ENCODE results near the gene STK24. TPM values are rescaled to one million over a fixed set of nuclear protein-coding genes. Genes with fewer than 3 reads are reported as not detected.

STK24 gene
- polyA plus RNA-seq, 3 donors from 2014 or later = 10.8 to 18.8 (median 15.8) TPM

DNA sequence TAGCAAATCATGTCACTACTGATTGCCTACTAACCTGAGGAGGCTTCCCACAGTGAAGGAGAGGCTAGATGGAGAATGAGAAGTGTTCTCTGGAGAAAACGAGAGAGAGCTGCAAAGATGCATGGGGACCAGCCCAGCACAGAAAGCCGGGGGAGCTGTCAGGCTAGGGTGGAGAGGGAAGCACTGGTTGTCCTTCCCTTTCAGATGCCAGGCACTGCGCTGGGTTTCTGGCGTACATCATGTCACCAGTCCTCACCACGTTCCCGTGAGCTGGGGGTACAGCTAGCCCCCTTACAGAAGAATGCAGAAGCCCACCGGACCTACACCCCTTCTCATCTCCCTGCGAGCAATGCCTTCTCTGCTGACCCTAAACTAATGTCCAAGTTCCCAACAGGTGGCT lies 86.0 kb downstream of the STK24 start:
- Mint-ChIP-seq H3K27me3 (ENCODE audit: low read depth in 3 of 3) (peaks cover 0 to 4% (median 3%) of the 10 kb centered on the region in 3 donors), H3K27ac (no peak overlapping the region), H3K9me3 (no peaks in the 10 kb centered on the region), H3K36me3 (peaks cover 0 to 12% (median 9%) of the 10 kb centered on the region in 3 donors), H3K4me3 (no peak overlapping the region), H3K4me1 (peaks cover 39 to 77% of the 10 kb centered on the region in 2 donors)
- no peak for DNase-seq

DNA sequence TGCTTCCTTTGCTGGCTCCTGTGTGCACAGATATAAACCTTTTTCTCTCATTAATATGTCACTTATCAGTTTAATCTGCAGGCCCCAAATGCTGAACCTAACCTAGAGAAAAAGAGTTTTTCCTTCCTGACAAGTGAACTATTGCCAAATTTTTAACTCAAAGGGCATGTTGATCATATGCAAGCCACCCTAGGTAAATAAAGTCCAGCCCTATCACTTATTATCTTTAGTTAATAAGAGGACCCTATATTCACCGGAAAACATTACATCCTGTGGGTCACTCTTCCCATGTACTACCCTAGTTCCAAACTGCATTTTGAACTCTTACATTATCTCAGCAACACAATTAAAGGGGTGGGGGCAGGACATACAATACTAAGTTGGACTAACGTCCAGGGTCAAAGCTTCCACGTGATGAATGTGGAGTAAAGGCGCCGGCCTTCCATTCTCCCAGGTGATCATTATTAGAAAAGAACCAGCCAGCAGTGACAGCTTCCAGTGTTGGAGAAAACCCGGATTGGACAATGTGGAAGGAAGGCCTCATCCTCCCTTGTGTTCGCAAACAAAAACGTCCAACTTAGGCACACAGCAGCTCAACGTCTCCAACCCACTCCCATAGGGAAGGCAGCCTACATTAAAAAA lies 86.6 kb downstream of the STK24 start:
- peaks cover 0 to 12% (median 9%) of the 10 kb centered on the region in 3 donors for H3K36me3 Mint-ChIP-seq

DNA sequence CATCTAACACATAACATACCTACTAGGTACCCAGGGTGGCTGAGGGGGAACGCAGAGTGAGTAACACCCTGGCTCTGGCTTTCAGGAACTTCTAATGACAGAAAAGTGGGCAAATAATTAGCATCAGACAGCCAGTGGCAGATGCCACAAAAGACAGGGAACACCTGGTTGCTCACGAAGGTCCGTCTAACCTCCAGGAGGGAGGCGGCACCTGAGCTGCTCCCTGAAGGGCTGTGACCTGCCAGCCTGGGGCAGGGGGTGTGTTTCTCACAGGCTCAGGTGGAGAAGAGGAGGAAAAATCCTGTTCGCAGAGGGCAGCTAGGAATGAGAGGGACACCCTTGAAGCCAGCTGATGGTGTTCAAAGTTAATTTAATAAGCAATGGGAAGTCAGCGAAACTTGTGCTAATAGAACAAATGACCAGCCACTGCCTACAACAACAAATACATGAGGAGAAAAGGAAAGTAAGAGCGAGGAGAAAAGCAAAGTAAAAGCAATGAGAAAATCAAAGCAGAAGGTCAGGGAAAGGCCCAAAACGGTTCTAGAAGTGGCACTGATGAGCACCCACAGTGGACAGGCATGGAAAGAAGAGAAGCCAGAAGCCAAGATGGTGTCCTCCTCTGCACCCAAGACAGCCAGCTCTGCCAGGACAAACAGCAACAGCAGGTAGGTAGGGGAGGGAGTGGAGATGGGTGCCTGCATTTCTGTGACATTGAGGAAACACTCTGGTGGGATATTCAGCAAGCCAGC lies 87.3 kb downstream of the STK24 start:
- H3K27me3 Mint-ChIP-seq (ENCODE audit: low read depth in 3 of 3) = peaks cover 0 to 4% (median 3%) of the 10 kb centered on the region in 3 donors
- peaks cover 47 to 84% of the 10 kb centered on the region in 2 donors for H3K4me1 Mint-ChIP-seq
- H3K9me3 Mint-ChIP-seq = no peaks in the 10 kb centered on the region

More for the DNA sequence above, 86.6 kb downstream of the STK24 start:
- DNase-seq = no peak
- peak overlapping the region in 1 of 6 donors; percentile 14 for H3K27ac Mint-ChIP-seq
- H3K9me3 Mint-ChIP-seq = no peaks in the 10 kb centered on the region
- H3K4me1 Mint-ChIP-seq = peaks cover 45 to 83% of the 10 kb centered on the region in 2 donors
- H3K4me3 Mint-ChIP-seq = no peak overlapping the region
- H3K27me3 Mint-ChIP-seq (ENCODE audit: low read depth in 3 of 3) = peaks cover 0 to 4% (median 3%) of the 10 kb centered on the region in 3 donors

DNA sequence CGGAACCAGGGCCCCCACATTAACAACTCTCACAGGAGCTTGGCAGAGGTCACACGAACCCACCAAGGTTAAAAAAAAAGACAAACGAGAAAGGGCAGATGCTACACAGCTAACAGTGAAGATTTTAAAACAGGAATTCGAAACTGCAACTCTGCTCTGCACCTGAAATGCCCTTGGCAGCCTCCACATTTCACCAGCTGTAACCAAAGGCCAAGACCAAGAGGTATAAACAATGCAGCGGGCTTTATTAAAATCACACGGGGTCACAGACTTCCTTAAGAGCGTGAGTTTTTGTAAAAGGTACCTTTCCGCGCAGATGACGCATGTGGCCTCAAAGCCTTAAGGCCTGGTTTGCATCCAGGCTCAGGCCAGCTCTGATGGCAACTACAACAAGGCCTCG lies 88.2 kb downstream of the STK24 start:
- no peak for DNase-seq
- no peak overlapping the region for H3K4me3 Mint-ChIP-seq
- H3K27ac Mint-ChIP-seq = no peak overlapping the region
- H3K9me3 Mint-ChIP-seq = no peaks in the 10 kb centered on the region
- peaks cover 0 to 8% (median 6%) of the 10 kb centered on the region in 3 donors for H3K36me3 Mint-ChIP-seq
- peaks cover 0 to 6% (median 0%) of the 10 kb centered on the region in 3 donors for H3K27me3 Mint-ChIP-seq (ENCODE audit: low read depth in 3 of 3)
- peaks cover 51 to 91% of the 10 kb centered on the region in 2 donors for H3K4me1 Mint-ChIP-seq

More for the DNA sequence above, 87.3 kb downstream of the STK24 start:
- no peak overlapping the region for H3K4me3 Mint-ChIP-seq
- no peak for DNase-seq
- H3K27ac Mint-ChIP-seq = peak overlapping the region in 1 of 6 donors; percentile 25
- H3K36me3 Mint-ChIP-seq = peaks cover 0 to 10% (median 8%) of the 10 kb centered on the region in 3 donors

DNA sequence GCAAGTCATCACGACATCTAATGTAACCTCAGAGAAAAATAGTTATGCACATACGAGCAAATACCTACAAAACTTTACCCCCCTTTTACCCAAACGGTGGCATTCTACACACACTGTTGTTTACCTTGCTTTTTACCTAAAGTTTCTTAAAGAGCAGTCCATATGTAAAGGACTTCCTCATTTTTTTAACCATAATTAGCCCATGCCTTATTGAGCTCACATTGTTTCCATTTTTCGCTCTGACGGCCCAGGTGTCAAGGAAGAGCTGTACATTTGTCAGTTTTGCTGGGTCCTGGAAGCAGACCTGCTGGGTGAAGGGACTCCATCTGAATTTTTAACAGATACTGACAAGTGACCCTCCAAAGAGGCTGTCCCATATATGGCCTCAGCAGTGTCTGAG lies 89.4 kb downstream of the STK24 start:
- H3K27ac Mint-ChIP-seq = no peak overlapping the region
- H3K4me3 Mint-ChIP-seq = no peak overlapping the region
- H3K9me3 Mint-ChIP-seq = no peaks in the 10 kb centered on the region
- no peak for DNase-seq
- H3K36me3 Mint-ChIP-seq = peaks cover 0 to 12% (median 0%) of the 10 kb centered on the region in 3 donors
- peaks cover 51 to 87% of the 10 kb centered on the region in 2 donors for H3K4me1 Mint-ChIP-seq
- H3K27me3 Mint-ChIP-seq (ENCODE audit: low read depth in 3 of 3) = peaks cover 0 to 6% (median 0%) of the 10 kb centered on the region in 3 donors

DNA sequence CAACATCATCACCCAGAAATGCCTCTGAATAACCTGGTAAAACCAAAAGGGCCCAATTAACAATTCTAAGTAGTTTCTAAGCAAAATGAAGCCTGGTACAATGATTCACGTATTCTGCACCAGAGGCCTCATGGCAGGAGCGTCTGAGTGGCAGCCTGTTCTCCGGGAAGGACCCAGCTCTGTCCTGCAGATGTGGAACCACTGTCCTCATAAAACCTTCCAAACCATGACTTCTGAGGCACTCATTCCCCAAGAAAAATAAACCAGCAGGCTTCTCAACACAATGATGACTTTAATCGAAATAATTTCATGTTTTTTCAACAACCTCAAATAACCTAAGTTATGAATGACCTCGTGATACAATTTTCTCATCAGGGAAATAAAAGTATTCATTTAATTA lies 89.9 kb downstream of the STK24 start:
- H3K27ac Mint-ChIP-seq = no peak overlapping the region
- H3K4me3 Mint-ChIP-seq = no peak overlapping the region
- peaks cover 0 to 3% (median 0%) of the 10 kb centered on the region in 3 donors for H3K27me3 Mint-ChIP-seq (ENCODE audit: low read depth in 3 of 3)
- no peaks in the 10 kb centered on the region for H3K9me3 Mint-ChIP-seq
- DNase-seq = no peak
- H3K4me1 Mint-ChIP-seq = peaks cover 48 to 82% of the 10 kb centered on the region in 2 donors
- H3K36me3 Mint-ChIP-seq = peaks cover 0 to 12% (median 0%) of the 10 kb centered on the region in 3 donors

DNA sequence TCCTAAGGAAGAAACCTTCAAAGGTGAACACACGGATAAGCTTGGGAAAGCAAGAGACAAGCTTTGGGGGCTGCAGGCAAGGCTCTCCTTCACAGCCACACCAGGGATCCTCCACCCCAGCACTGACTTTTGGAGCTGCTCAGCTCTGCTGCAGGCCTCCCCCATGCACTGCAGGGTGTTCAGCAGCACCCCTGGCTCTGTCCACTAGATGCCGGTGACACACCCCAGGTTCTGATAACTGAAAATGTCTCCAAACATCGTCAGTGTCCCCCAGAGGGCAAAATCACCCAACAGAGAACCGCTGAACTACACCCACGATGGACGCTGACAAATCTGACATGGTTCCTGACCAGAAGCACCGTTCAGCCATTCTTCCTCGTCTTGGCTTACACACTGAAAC lies 90.5 kb downstream of the STK24 start:
- Mint-ChIP-seq H3K4me1 (peaks cover 47 to 76% of the 10 kb centered on the region in 2 donors), H3K27ac (no peak overlapping the region), H3K4me3 (no peak overlapping the region)

DNA sequence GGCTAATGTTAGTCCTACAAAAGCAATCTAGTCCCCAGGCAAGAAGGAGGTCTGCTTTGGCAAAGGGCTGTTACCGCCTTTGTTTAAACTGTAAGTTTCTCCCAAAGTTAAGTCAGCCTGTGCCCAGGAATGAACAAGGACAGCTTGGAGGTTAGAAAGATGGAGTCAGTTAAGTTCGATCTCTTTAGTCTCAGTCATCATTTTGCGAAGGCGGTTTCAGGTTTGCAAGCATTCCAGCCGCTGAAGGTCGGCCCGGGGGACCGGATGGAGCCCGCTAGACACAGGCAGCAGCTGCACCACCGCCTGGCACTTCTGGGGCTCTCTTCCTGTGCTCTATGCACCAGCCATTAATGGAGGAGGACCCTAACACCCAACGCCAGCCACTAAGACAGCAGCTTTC lies 91.3 kb downstream of the STK24 start:
- no peak for DNase-seq
- Mint-ChIP-seq H3K9me3 (no peaks in the 10 kb centered on the region), H3K36me3 (peaks cover 4 to 21% (median 6%) of the 10 kb centered on the region in 3 donors), H3K4me1 (peaks cover 47 to 77% of the 10 kb centered on the region in 2 donors), H3K27ac (no peak overlapping the region), H3K27me3 (ENCODE audit: low read depth in 3 of 3) (peaks cover 0 to 3% (median 2%) of the 10 kb centered on the region in 3 donors), H3K4me3 (no peak overlapping the region)

More for the DNA sequence above, 90.5 kb downstream of the STK24 start:
- no peak for DNase-seq
- Mint-ChIP-seq H3K36me3 (peaks cover 0 to 14% (median under 1%) of the 10 kb centered on the region in 3 donors), H3K9me3 (no peaks in the 10 kb centered on the region), H3K27me3 (ENCODE audit: low read depth in 3 of 3) (peaks cover 0 to 3% (median 2%) of the 10 kb centered on the region in 3 donors)

DNA sequence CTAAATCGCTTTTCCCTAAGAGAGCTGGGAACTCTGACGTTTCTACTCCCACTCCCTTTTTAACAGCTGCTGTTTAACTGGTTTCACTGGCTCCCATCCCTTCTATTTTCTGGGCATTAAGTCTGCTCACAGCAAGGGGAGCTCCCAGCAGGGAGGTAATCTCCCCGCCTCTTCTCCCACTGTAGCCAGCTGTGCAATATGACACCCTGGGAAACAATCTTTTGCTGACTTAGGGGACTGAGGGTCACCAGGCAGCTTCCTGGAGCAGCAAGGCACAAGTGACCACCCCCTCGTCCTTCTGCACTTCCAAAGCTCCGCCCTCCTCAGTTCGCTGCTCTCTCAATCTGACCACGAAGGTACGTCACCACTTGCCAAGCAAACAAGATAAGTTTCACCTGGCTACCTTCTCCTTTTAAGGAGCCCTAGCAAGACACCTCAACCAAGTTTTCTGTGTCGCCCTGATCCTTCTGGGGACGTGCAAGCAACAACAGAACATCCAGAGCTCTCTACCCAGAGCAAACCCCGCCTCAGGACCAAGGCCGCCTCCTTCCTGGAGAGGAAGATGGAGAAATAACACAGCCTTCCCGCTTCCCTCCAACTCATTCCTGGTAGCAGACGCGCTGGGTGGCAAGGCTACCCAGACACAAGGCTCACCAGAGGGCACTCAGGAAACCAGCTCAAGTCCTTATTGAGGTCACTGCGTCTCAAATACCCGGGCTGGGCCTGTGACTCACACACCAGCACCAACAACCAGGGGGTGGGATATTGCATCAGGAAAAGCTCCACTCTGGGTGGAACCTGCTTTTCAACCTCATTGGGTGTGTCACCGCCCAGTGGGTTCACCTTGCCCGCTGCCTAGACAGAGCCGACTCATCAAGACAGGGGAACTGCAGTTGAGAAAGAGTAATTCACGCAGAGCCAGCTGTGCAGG lies 92.4 kb downstream of the STK24 start:
- Mint-ChIP-seq H3K27ac (peak overlapping the region in 3 of 6 donors; percentile 5 to 75 (median 20)), H3K9me3 (no peaks in the 10 kb centered on the region), H3K27me3 (ENCODE audit: low read depth in 3 of 3) (peaks cover 0 to 3% (median 2%) of the 10 kb centered on the region in 3 donors), H3K4me1 (peaks cover 44 to 67% of the 10 kb centered on the region in 2 donors), H3K36me3 (peaks cover 4 to 17% (median 6%) of the 10 kb centered on the region in 3 donors), H3K4me3 (peak overlapping the region in 1 of 5 donors; percentile 29)
- no peak for DNase-seq

DNA sequence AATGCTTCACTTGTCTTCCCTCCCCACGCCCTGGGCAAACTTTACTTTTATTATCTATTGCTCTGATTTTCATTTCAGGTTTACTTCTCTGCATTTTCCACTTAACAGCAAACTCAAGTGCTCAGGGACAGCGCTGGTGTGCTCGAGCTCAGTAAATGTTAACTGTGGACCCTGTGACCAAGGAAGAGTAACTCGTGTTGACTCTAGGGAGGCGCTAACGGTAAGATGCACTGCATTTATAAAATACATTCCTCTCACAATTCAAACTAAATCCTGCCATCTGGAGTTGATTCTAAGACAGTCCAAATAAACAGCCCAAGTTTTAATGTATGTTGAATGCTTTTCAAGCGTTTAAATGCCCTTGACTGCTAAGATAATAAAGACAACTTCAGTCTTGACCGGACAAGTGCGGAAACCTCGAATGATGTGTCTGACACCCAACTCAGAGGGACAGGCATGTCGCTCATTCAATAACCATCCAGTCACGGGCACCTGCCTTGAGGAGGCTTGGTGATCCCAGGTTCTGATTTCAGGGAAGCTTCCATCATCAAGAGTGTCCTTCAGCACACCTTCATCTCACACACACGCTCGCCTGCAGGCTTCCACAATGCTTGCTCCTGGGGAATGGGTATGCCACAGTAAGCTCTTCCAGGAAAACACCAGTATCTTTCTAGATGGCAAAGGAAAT lies 93.2 kb downstream of the STK24 start:
- H3K9me3 Mint-ChIP-seq = no peaks in the 10 kb centered on the region
- peaks cover 0 to 6% (median 2%) of the 10 kb centered on the region in 3 donors for H3K27me3 Mint-ChIP-seq (ENCODE audit: low read depth in 3 of 3)
- no peak overlapping the region for H3K27ac Mint-ChIP-seq
- H3K4me1 Mint-ChIP-seq = peaks cover 44 to 67% of the 10 kb centered on the region in 2 donors
- DNase-seq = no peak
- H3K36me3 Mint-ChIP-seq = peaks cover 4 to 17% (median 6%) of the 10 kb centered on the region in 3 donors
- H3K4me3 Mint-ChIP-seq = no peak overlapping the region

DNA sequence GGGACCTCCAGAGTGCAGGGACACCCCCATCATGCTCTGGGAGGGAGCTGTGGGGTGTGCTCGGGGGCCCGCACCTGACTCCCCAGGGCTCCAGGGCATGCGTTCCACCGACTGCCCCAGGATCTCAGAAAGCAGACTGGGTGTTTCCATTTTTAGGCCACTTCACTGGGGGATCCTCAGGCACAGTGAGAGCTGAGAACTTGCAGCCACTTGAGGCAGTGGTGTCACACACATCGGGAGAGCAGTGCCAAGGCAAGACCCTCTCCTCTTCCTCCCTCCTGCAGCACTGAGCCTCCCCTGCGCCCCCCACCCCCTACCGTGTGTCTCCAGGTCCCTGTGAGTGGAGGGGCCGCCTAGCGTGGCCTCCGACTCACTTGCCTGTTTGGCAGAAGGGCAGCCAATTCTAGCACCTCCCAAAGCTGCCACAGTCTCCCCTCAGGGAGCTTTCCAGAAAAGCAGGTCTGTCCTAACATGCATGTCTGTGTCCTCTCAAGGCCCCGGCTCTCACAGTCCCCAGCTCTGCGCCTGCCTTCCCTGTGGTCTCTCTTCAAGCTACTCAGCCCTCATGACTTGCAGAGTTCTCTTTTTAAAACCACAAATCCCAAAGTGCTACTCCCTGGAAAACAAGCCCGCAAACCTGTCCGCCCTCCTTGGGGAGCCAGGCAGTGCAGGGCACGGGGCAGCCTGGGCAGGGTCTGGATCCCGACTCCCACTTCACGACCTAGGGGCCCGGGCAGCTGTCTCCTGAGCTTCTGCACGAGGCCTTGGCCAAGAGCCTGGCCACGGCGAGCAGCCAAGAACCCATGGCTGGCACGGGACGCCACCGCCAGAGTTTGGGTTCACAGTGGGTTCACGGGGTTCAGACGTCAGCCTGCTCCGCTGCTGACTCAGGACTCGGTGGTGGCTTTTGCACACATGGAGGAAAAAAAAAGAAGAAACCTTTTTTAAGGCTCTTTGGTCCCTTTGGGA lies 94.1 kb downstream of the STK24 start:
- Mint-ChIP-seq H3K9me3 (no peaks in the 10 kb centered on the region), H3K27me3 (ENCODE audit: low read depth in 3 of 3) (peaks cover 3 to 7% (median 5%) of the 10 kb centered on the region in 3 donors), H3K4me1 (peaks cover 48 to 68% of the 10 kb centered on the region in 2 donors), H3K4me3 (no peak overlapping the region), H3K27ac (no peak overlapping the region), H3K36me3 (peaks cover 4 to 21% (median 6%) of the 10 kb centered on the region in 3 donors)
- no peak for DNase-seq

Data from immature natural killer cell (primary cell).